Stimulated activated CD8-positive, alpha-beta memory T cell treated with anti-CD3 and anti-CD28 coated beads, Interleukin-7, amount 100 ng/mL, for 4 hours (primary cell): ENCODE results near the gene NMNAT2.

Experiments
- DNase-seq, 2 donors: peaks; one replicate each; pipeline ENCODE4 v3.0.0-alpha.2; 2020; ENCODE audit warnings: low read depth in 2 of 2

Gene NMNAT2

DNA sequence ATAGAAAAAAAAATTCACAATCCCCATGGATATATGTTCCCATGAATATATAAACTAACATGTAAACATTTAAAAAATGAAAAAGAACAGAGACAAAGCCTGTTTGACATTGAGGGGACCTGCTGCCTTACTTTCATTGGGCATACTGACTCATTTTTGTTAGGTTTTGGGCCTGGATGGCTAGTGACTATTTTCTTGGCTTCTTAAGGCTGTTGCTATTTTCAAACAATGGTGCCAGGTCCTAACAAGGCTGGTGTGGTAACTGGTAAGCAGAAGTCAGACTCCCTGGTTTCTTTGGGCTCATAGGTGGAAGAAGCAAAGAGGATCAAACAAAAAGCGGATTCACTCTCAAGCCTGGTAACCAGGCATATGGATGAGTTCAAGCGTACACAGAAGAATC is 181.1 kb downstream of the NMNAT2 start:
- DNase-seq = no peak

DNA sequence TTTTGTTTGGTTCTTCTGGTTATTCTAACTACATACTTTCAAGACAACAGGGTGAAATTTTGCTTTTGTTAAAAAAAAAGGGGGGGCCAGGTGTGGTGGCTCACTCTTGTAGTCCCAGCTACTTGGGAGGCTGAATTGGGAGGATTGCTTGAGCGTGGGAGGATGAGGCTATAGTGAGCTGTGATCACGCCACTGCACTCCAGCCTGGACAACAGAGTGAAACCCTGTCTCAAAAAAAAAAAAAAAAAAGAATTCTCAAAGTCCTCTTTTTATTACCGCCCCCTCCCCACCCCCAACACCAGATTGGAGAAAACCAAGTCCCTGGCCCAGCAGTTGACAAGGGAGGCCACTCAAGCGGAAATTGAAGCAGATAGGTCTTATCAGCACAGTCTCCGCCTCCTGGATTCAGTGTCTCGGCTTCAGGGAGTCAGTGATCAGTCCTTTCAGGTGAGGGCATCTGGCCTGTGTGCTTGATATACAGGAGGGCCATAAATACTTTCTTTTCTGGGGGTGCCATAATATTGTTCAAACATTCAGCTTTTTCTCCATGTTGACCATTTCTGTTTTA is 181.9 kb downstream of the NMNAT2 start:
- DNase-seq = no peak

DNA sequence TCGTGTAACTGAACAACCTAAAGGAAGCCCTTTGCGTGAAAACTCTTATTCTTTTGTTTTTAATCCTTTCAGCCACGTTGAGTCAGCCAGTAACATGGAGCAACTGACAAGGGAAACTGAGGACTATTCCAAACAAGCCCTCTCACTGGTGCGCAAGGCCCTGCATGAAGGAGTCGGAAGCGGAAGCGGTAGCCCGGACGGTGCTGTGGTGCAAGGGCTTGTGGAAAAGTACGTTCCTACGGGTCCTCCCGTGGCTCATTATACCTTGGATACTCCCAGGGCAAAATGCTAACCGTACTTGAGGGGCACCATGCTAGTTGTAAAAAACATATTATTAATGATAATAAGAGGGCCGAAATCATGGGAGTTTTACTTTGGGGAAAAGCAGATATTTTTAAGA is 182.7 kb downstream of the NMNAT2 start:
- DNase-seq = no peak

DNA sequence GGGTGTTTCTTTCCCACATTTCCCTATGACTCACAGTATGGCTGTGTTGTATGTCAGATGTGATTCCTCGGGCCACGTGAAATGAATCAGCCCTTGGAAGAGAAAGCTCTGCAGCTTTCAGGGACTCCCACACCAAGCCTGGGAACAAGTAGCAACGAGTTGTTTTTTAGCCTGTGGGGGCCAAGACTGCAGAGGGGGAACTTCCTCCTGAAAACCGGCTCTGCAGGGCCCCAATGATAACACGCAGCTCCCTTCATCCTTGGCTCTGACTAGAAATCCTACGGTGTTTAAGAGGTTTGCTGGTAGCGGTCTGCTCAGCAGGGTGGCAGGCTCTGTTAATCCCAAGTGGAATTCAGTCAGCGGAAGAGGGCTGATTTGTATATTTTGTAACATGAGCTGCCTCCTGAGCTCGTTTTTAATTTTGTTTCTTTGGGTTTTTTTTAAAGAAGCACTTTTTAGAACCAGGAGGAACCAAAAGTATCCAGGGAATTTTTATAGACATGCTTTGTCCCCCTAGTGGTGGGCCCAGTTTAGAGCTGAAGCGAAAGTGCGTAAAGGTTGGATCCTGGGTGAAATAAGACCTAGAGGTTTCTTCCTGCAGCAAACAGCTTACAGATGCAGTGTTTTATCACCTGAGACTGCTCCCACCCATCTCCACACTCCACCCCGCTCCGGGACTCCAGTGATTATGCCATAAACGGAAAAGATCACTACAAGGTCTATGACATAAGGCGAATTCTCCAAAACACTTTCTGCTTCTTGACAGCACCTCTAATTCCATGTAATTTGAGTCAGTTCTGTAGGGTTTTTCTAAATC is 183.3 kb downstream of the NMNAT2 start:
- no peak for DNase-seq

DNA sequence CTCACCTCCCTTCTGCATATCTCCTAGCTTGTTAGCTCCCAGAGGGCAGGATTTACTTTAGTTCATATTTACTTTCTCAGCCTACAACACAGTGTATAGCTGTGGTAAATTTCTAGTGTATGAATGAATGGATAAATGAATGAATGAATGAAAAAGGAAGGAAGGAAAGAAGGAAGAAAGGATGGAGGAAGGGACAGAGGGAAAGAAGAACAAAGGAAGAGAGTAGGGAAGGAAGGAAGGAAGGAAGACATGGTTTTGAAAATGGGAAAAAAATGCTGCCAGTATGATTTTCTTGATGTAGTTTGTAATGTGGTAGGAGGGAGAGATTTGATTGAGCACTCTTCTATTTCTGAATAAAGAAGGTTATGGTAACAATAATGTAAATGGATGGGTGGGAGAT is 185.1 kb downstream of the NMNAT2 start:
- no peak for DNase-seq

DNA sequence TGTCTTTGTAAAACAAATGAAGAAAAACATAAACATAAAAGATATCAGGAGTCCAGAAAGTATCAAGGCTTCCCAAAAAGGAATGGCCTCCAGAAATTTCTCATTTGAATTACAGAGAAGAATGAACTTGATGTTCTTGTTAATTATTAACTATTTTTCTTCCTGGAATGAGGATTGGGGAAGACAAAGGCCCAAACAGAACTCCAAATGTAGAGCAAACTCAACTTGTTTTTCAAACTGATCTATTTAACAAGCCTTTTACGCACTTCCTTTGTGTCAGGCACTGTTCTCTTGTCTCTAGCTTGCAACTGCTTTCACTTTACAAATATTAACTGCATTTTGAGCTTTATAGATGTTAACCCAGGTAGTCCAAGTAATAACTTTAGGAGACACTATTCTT is 186.6 kb downstream of the NMNAT2 start:
- no peak for DNase-seq

DNA sequence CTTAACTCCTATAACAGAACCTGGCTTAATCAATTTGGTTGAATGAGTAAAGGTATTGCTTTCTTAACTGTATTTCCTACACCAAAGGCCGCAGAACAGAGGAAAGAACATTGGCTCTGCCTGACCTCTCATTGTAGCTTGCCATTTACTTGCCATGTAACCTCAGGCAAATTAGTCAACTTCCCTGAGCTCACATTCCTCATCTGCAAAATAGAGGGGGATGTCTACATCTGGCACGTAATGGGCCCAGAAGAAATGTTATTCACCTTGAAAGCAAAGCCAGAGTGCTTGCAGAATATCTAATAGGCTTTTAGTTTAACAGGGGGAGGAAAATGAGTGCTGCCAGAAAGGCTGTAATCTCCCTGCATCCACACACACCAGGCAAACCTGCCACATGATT is 187.8 kb downstream of the NMNAT2 start:
- no peak for DNase-seq

DNA sequence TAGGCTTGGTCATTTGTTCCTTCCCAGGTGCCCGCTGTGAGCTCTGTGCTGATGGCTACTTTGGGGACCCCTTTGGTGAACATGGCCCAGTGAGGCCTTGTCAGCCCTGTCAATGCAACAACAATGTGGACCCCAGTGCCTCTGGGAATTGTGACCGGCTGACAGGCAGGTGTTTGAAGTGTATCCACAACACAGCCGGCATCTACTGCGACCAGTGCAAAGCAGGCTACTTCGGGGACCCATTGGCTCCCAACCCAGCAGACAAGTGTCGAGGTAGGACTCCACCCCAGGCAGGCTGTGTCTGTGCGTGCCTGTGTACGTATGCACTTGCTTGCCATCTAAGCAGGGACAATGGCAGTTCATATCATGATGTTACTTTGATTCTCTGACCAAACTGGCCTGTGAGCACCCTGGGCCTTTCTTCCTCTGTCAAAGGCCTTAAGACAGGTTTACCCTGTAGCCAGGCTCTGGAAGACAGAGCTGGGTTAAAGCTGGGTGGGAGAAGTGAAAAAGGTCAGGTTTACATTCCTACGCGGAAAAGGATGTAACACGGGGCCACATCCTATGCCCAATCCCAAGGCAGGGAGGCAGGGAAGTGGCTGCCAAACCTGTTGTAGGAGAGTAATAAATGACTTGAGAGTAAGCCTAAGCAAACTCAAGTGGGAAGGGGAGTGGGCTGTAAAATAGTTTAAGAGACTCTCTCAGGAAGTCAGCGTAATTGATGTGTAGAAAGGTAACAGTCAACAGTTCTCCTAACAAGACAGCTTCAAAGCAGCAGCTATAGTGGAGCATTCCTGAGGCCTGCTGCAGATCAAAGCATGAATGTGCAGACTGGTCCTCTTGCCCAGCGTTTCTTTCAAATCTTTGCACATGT is 189.6 kb downstream of the NMNAT2 start:
- DNase-seq = no peak

DNA sequence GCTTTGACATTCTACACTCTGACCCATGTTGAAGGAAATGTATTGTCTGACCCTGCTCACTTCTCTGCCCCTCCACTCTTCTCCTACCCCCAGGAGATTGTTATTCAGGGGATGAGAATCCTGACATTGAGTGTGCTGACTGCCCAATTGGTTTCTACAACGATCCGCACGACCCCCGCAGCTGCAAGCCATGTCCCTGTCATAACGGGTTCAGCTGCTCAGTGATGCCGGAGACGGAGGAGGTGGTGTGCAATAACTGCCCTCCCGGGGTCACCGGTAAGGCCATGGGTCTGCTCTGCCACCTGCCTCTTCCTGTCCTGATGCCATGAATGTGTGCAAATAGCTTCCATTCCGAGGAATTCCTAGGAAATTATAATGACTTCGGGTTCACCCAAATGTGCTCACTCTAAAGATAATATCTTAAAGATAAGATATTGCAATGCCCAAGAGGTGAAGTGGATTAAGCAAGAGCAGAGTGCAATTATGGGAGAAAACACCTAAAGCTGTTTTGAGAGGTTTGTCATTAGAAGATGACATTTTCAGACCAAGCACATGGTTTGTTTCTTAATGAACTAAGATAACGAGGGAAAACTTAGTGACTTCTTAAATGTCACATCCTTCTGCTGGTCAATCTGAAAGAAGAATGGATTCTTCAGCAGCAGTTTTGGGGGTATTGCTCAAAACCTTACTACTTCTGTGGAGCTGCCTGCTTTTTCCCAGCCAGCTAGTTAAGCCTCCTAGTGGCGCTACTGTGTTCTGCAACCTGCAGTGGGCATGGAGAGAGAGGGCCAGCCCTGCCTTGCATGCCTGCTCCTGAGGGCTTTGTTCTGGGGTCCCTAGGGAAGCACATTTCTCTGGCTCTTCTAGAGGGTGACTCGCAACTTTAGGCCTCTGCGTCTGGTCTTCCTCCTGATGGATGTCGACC is 190.5 kb downstream of the NMNAT2 start:
- no peak for DNase-seq

DNA sequence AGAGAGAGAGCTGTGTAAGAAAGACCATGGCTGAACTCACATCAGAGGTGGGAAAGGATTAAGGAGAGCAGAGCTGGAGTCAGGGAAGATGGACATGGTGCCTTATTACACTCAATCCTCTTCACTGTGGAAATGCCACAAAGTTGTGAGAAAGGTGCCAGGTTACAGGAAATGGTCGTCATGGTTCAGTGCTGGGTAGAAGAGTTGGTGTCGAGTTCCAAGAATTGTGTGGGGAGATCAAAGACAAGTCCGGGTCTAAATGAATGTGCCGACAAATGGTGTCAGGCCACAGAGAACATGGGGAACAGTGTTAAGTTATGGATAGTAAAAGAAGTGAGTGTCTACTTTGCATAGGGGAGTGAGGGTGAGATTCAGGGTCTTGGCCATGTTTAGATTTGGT is 191.2 kb downstream of the NMNAT2 start:
- no peak for DNase-seq

DNA sequence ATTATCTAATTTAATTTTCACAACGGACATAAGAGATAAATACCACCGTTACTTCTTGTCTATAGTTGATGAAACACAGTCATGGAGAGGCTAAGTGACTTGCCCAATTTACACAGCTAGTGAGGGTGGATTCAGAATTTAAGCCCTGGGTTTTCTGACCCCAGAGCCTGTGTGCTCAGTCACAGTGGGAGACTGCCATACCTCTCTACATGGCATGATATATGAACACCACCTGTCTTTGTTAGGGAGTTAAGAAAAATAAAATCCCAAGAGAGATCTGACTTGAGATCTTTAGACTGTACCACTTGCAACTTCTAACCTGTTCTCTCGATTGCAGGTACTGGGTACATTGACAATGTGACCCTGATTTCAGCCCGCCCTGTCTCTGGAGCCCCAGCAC is 191.8 kb downstream of the NMNAT2 start:
- no peak for DNase-seq

DNA sequence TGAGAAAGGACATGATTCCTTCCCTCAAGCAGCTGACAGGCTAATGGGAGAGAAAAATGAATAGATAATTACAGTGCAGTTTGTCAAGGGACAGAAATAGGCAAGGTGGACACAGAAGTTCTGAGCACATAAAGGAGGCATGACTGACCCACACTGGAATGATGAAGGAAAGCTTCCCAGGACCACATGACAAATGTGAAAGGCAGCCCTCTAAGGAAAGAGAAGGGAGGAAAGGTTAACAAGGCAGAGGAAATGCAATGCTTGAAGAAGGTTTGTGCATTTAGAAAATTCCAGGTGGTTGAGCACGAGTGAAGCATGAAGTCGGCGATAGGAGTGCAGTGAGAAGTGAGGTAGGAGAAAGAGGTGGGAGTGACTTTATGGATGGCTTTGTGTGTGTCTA is 194.7 kb downstream of the NMNAT2 start:
- no peak for DNase-seq

DNA sequence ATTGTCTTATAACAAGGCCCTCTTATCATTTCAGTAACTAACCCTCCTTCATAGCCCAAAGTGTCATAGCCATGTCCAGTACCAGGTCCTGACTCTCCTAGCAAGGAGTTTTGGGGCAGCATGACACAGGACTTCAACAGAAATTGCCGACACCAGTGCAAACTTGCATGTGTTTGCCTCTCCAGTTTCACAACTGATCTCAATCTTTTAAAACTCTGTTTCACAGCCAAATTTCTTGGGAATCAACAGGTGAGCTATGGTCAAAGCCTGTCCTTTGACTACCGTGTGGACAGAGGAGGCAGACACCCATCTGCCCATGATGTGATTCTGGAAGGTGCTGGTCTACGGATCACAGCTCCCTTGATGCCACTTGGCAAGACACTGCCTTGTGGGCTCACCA is 195.3 kb downstream of the NMNAT2 start:
- DNase-seq = no peak

DNA sequence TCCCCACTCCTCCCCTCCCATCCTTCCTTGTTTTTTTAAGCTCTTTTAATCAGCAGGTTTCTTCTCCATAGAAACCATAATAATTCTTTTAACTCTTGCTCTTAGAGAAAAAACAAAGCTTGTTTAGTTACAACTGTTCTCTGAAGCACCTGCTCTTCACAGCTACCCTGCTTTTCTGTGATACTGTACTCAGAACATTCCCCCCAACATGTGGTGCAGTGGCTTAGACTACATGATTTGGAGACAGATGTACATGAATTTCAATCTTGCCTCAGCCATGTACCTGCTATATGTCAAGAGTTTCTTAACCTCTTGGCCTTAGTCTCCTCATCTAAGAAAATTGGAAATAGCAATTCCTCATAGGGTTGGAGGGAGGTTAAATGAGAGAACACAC is 198.6 kb downstream of the NMNAT2 start:
- no peak for DNase-seq

DNA sequence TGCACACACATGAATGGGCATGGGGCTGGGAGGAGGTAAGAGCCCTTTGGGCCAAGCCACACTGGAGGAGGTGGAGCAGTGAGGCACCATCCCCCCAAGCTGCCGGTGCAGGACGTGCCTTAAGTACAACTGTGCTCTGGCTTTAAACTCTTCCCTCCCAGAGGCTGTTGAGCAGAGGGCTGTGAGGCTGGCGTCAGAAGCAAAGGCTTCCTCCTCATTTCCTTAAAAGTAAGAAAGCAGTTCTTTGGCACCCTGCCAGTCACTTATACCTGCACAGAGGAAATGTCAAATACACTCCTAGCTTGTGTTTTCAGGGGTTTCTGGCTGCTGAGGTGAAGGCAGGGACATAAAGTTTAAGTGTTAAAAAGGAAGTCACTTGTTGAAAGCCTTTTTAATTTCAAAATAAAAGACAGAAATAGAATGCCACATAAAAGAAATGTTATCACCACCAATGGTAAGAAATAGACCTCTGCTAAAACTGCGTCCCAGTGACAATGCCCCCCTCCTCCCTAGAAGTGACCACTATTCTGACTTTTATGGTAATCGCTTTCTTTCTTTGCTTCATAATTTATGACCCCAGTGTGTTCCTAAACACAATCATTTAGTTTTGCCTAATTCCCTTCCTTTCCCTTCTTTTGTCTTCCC is 199.1 kb downstream of the NMNAT2 start:
- DNase-seq = no peak

DNA sequence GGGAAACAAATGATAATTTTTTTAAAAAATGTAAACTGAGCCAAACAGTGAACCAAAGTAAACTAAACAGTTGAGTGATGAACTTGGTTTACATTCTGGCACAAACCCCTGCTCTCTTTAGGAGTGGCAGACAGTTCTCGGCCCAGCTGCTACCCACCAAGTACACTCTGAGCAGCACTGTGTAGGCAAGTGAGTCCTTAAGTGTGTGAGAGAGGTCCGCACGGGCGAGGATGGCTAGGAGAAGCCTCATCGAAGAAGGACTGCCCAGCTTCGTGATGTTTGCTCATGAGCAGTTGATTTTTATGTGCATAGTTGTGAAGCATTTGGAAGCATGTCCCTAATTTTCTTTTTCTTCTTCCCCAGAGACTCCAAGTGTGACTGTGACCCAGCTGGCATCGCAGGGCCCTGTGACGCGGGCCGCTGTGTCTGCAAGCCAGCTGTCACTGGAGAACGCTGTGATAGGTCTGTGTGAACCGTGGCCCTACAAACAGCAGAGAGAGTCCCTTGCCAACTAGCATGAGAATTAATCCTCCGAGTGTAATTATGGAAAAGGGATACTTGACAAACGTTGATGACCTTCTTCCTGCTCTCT is 200.1 kb downstream of the NMNAT2 start:
- DNase-seq = no peak

DNA sequence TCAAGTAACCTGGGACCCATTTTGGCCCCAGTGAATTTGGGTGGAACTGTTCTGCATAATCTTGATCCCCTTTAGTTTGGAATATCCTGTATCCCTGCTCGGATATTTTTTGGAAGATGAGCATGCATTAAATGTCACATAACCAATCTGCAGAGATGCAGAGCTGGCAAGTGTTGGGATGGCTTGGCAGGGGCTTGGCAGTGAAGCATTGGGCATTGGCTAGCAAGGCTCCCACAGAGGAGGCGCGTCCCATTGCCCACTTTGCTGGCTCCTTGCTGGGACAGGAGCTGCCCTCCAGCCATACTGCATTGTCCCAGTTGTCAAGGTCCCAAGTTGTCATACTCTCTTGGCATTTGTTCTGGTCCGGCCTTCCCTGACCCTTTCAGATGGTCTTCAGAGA is 202.2 kb downstream of the NMNAT2 start:
- no peak for DNase-seq

DNA sequence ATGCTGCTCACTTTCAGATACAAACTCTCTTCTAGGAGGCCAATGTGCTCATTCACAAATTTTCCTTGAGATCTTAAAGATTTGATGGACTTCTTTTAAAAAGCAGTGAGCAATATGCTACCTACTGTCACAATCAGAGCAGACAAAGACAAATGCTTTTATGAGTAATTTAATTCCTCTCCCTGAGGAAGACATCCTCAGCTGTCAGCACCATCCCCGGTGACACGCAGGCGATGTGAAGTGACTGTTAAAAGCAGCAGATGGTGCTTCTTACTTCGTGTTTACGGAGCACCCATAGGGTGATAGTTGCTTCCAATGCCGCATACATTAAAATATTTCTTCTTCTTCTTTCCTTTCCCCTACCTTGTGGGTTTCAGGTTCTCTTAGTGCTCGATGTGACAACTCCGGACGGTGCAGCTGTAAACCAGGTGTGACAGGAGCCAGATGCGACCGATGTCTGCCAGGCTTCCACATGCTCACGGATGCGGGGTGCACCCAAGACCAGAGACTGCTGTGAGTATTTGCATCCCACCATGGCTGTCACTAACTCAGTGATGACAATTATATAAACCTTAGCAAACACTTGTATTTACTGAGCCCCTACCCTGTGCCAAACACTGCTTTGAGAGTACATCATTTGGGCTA is 203.0 kb downstream of the NMNAT2 start:
- DNase-seq = no peak

DNA sequence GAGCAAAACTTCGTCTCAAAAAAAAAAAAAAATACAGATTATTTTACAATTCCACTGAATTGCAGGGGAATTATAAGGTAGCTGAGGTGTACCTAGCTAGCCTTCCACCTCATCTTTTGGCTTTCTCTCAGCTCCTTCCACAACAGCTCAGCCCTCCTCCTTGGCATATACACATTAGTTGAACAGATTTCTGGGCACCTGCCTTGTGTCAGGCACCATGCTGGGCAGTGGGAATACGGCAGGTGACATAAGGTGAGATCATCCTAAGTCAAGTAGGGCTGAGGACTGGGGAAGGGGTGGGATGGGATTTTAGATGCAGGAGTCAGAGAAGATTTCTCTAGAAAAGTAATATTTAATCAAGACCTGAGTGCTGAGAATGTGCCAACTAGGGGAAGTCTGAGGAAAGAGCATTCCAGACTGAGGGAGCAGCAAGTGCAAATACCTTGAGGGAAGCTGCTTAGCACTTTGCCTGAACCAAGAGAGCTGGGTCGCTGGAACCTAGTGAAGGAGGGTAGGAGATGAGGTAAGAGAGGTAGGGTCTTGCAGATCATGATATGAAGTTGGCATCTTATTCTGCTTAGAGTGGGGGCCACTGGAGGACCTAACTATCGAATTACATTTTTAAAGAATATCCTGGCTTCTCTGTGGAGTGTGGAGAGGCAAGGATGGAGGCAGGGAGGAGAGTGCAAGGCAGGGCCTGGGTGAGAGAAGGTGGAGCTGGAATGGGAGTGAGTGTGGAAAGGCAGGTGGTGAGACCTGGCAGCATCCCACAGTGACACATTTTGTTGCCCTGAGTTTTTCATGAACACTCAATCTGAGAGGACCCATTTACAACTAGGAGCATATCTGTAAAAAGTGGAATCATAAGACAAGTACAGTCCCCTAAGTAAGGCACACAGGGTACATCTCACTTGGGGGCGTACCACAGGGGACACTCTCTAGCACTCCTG is 203.9 kb downstream of the NMNAT2 start:
- DNase-seq = no peak
